ENCODE measurements around the gene LRBA. TPM values are rescaled to one million over a fixed set of nuclear protein-coding genes. Genes with fewer than 3 reads are reported as not detected.

Gene LRBA
- total and polyA plus RNA-seq, 2 donors (not counting 3 experiments of a cell fraction or from before 2014, with no cell fraction given) = 18.0 to 35.1 TPM

- no peak for DNase-seq (ENCODE audit: low read depth, low spot score)
- no peak for FAIRE-seq
- Histone ChIP-seq H2AFZ (ENCODE audit: low read depth, low read length) (no peak overlapping the region), H3K79me2 (ENCODE audit: control insufficient read depth, insufficient read depth, low read length) (no peaks in the 10 kb centered on the region), H3K4me3 (replicated peaks in 1 of 3; ENCODE audit: insufficient read depth in 1 of 3, low read depth in 1 of 3, low read length in 3 of 3) (no peak overlapping the region), H3K9me1 (replicated peaks; ENCODE audit: control insufficient read depth, extremely low read depth, insufficient read depth, low read length) (no peaks in the 10 kb centered on the region), H4K20me1 (replicated peaks; ENCODE audit: control insufficient read depth, extremely low read depth, insufficient read depth, low read length) (no peaks in the 10 kb centered on the region), H3K27ac (ENCODE audit: insufficient read depth, low read depth, low read length) (no peak overlapping the region), H3K4me2 (ENCODE audit: insufficient read depth, low read length) (no peak overlapping the region), H3K4me1 (ENCODE audit: control insufficient read depth, extremely low read depth, insufficient read depth, low read length) (peaks cover 54% of the 10 kb centered on the region), H3K9ac (replicated peaks; ENCODE audit: extremely low read depth, insufficient read depth, low read length) (no peak overlapping the region), H3K9me3 (replicated peaks; ENCODE audit: control insufficient read depth, insufficient read depth, low read length) (no peaks in the 10 kb centered on the region), H3K27me3 (ENCODE audit: control insufficient read depth in 2 of 2, insufficient read depth in 2 of 2, low read length in 2 of 2) (no peaks in the 10 kb centered on the region), H3K36me3 (ENCODE audit: control insufficient read depth in 2 of 2, extremely low read depth in 1 of 2, insufficient read depth in 2 of 2, low read length in 2 of 2) (no peaks in the 10 kb centered on the region)
- BruUV-seq (replicated peaks) = no TSS peak
- intact Hi-C loops (cut with micrococcal nuclease) (no loop called here), dilution Hi-C loops (cut with MboI; ENCODE audit: extremely low pct_ligation_motif_present, low sequenced_read_pairs) (no loop called here)
- TF ChIP-seq JUN (IDR thresholded peaks at IDR 0.05; ENCODE audit: borderline replicate concordance, insufficient read depth, insufficient read length, low read depth) (no peak), MAX (IDR thresholded peaks at IDR 0.05; ENCODE audit: insufficient read depth, insufficient read length) (no peak), POLR2A (IDR thresholded peaks at IDR 0.05; ENCODE audit: low read depth, low read length) (no peak), EZH2 (IDR thresholded peaks at IDR 0.05; ENCODE audit: borderline replicate concordance, low read depth, low read length, severe bottlenecking) (no peak), POLR2AphosphoS5 (IDR thresholded peaks at IDR 0.05; ENCODE audit: insufficient read depth, low read depth, low read length) (no peak), CTCF (IDR thresholded peaks at IDR 0.05; ENCODE audit: extremely low read depth in 1 of 2, insufficient read depth in 1 of 2, low read depth in 1 of 2, low read length in 2 of 2) (no peak), GATA2 (IDR thresholded peaks at IDR 0.05; ENCODE audit: insufficient read depth, insufficient read length, low read depth, low read length) (no peak), MYC (IDR thresholded peaks at IDR 0.05; ENCODE audit: low read depth, low read length) (no peak), FOS (IDR thresholded peaks at IDR 0.05; ENCODE audit: borderline replicate concordance, insufficient read depth, low read length) (no peak)
- ChIA-PET CTCF (no interaction called here), POLR2A (no interaction called here)
Observed at GRCh38 chr4:150234246-150234645, 780.8 kb downstream of the LRBA start.
